Stomach smooth muscle (tissue), 2 donors: ENCODE measurements around the gene NFIL3.

Experiments used
- H3K27ac ChIP-seq: one replicate; pipeline ENCODE4 v1.7.0; 2013; ENCODE audit warnings: mild to moderate bottlenecking, low read length, inconsistent platforms
- H3K27me3 ChIP-seq, 2 donors: one replicate each; pipeline ENCODE4 v1.7.0; 2013; ENCODE audit warnings: low read length in 2 of 2; ENCODE audit not compliant: insufficient read depth in 2 of 2, control insufficient read depth in 1 of 2
- H3K36me3 ChIP-seq, 2 donors: one replicate each; pipeline ENCODE4 v1.7.0; 2013; ENCODE audit warnings: low read length in 2 of 2; ENCODE audit not compliant: control insufficient read depth in 2 of 2, insufficient read depth in 2 of 2
- H3K4me1 ChIP-seq: one replicate; pipeline ENCODE4 v1.7.0; 2013; ENCODE audit warnings: low read length; ENCODE audit not compliant: control insufficient read depth, insufficient read depth
- H3K4me3 ChIP-seq, 2 donors: one replicate each; pipeline ENCODE4 v1.7.0; 2013; ENCODE audit warnings: low read length in 2 of 2
- H3K9ac ChIP-seq, 2 donors: one replicate each; pipeline ENCODE4 v1.7.0; 2013; ENCODE audit warnings: low read length in 2 of 2, mild to moderate bottlenecking in 1 of 2
- H3K9me3 ChIP-seq, 2 donors: one replicate each; pipeline ENCODE4 v1.7.0; 2013; ENCODE audit warnings: low read length in 2 of 2; ENCODE audit not compliant: control insufficient read depth in 2 of 2
- donor health status: healthy.
- donor health status: Pancreatic carcinoma.

Gene NFIL3

GRCh38 chr9:91433180-91433579, 9.5 kb upstream of the NFIL3 start:
- H3K9ac ChIP-seq: no peak overlapping the region
- no peaks in the 10 kb centered on the region for H3K4me1 ChIP-seq
- H3K27me3 ChIP-seq: no peaks in the 10 kb centered on the region
- H3K4me3 ChIP-seq: no peak overlapping the region
- no peaks in the 10 kb centered on the region for H3K36me3 ChIP-seq
- H3K9me3 ChIP-seq: no peaks in the 10 kb centered on the region
- no peak overlapping the region for H3K27ac ChIP-seq

- H3K4me1 ChIP-seq: no peaks in the 10 kb centered on the region
- H3K9me3 ChIP-seq: no peaks in the 10 kb centered on the region
- no peak overlapping the region for H3K4me3 ChIP-seq
- H3K27me3 ChIP-seq: no peaks in the 10 kb centered on the region
- H3K9ac ChIP-seq: no peak overlapping the region
- no peaks in the 10 kb centered on the region for H3K36me3 ChIP-seq
- no peak overlapping the region for H3K27ac ChIP-seq
These were observed 7.9 kb upstream of the NFIL3 start for GRCh38 chr9:91431485-91431884.

GRCh38 chr9:91429501-91429900, 5.9 kb upstream of the NFIL3 start:
- Histone ChIP-seq H3K9me3 (no peaks in the 10 kb centered on the region), H3K27me3 (no peaks in the 10 kb centered on the region), H3K36me3 (no peaks in the 10 kb centered on the region), H3K4me3 (no peak overlapping the region), H3K27ac (no peak overlapping the region), H3K9ac (no peak overlapping the region), H3K4me1 (peaks cover 5% of the 10 kb centered on the region)

- H3K27ac ChIP-seq: no peak overlapping the region
- no peak overlapping the region for H3K4me3 ChIP-seq
- no peaks in the 10 kb centered on the region for H3K27me3 ChIP-seq
- H3K9me3 ChIP-seq: no peaks in the 10 kb centered on the region
- H3K9ac ChIP-seq: no peak overlapping the region
- no peaks in the 10 kb centered on the region for H3K36me3 ChIP-seq
- peaks cover 7% of the 10 kb centered on the region for H3K4me1 ChIP-seq
These were observed 5.3 kb upstream of the NFIL3 start for GRCh38 chr9:91428927-91429351.

GRCh38 chr9:91428436-91428835, 4.8 kb upstream of the NFIL3 start:
- no peaks in the 10 kb centered on the region for H3K9me3 ChIP-seq
- H3K9ac ChIP-seq: no peak overlapping the region
- H3K4me1 ChIP-seq: peaks cover 7% of the 10 kb centered on the region
- no peaks in the 10 kb centered on the region for H3K36me3 ChIP-seq
- H3K27ac ChIP-seq: no peak overlapping the region
- no peaks in the 10 kb centered on the region for H3K27me3 ChIP-seq
- H3K4me3 ChIP-seq: no peak overlapping the region

- peaks cover 7% of the 10 kb centered on the region for H3K4me1 ChIP-seq
- H3K9ac ChIP-seq: no peak overlapping the region
- H3K36me3 ChIP-seq: no peaks in the 10 kb centered on the region
- no peaks in the 10 kb centered on the region for H3K27me3 ChIP-seq
- H3K4me3 ChIP-seq: no peak overlapping the region
- no peak overlapping the region for H3K27ac ChIP-seq
- H3K9me3 ChIP-seq: no peaks in the 10 kb centered on the region
These were observed 4.2 kb upstream of the NFIL3 start for GRCh38 chr9:91427873-91428272.

- Histone ChIP-seq H3K27ac (no peak overlapping the region), H3K9ac (no peak overlapping the region), H3K4me1 (peaks cover 14% of the 10 kb centered on the region)
These were observed 2.6 kb upstream of the NFIL3 start for GRCh38 chr9:91426123-91426745.

GRCh38 chr9:91425271-91425670, 1.6 kb upstream of the NFIL3 start:
- Histone ChIP-seq H3K4me1 (peaks cover 23% of the 10 kb centered on the region), H3K4me3 (peak overlapping the region; percentile 63 to 85), H3K9me3 (no peaks in the 10 kb centered on the region), H3K36me3 (no peaks in the 10 kb centered on the region), H3K27me3 (no peaks in the 10 kb centered on the region), H3K9ac (peak overlapping the region in 1 of 2 donors; percentile 95), H3K27ac (peak overlapping the region; percentile 93)

More at GRCh38 chr9:91426123-91426745, 2.6 kb upstream of the NFIL3 start:
- Histone ChIP-seq H3K4me3 (no peak overlapping the region), H3K27me3 (no peaks in the 10 kb centered on the region), H3K36me3 (no peaks in the 10 kb centered on the region), H3K9me3 (no peaks in the 10 kb centered on the region)

- Histone ChIP-seq H3K4me1 (peaks cover 24% of the 10 kb centered on the region), H3K27ac (peak overlapping the region; percentile 93), H3K9me3 (no peaks in the 10 kb centered on the region), H3K9ac (peak overlapping the region; percentile 91 to 95), H3K27me3 (no peaks in the 10 kb centered on the region), H3K4me3 (peak overlapping the region; percentile 63 to 85), H3K36me3 (no peaks in the 10 kb centered on the region)
These were observed 958 bp upstream of the NFIL3 start for GRCh38 chr9:91424403-91425176.

- Histone ChIP-seq H3K36me3 (no peaks in the 10 kb centered on the region), H3K27me3 (no peaks in the 10 kb centered on the region), H3K27ac (peak overlapping the region; percentile 93), H3K4me1 (peaks cover 24% of the 10 kb centered on the region), H3K9me3 (no peaks in the 10 kb centered on the region), H3K4me3 (peak overlapping the region; percentile 67 to 95), H3K9ac (peak overlapping the region; percentile 89 to 99)
These were observed 597 bp downstream of the NFIL3 start for GRCh38 chr9:91422758-91423711.
